GM18873 (cell line): Measurements from ENCODE around the gene TCEAL1.

Experiments used
- ATAC-seq: cut with Tn5 transposase; IDR thresholded peaks from one replicate; pipeline ENCODE4 v1.9.1; 2021; ENCODE audit warnings: mild to moderate bottlenecking, moderate library complexity, moderate number of reproducible peaks; ENCODE audit not compliant: unreplicated experiment, low FRiP score

Gene TCEAL1

GRCh38 chrX:103674531-103675454, 46.0 kb downstream of the TCEAL1 start:
- ATAC-seq = no peak

- no peak for ATAC-seq
Observed at GRCh38 chrX:103678199-103678993, 49.6 kb downstream of the TCEAL1 start.
